Ovary (tissue), 3 donors: ENCODE measurements around the gene AMELX.

ENCODE experiments used
- CTCF ChIP-seq, 3 donors: fragments of 450-650 bp in 2 of 3; fragments of 200-600 bp in 1 of 3; IDR thresholded peaks; one replicate each; pipeline versions ENCODE4 v1.5.1 to v1.8.0; 2016 to 2022; ENCODE audit warnings: antibody characterized with exemption in 3 of 3, mild to moderate bottlenecking in 1 of 3
- EP300 ChIP-seq: sonication (generic); formaldehyde crosslinking; IDR thresholded peaks from one replicate; pipeline ENCODE4 v1.6.1; 2017; ENCODE audit warnings: antibody characterized with exemption
- POLR2A ChIP-seq: fragments of 450-650 bp; IDR thresholded peaks from one replicate; pipeline ENCODE4 v1.6.1; 2017; ENCODE audit warnings: antibody characterized with exemption, mild to moderate bottlenecking, moderate library complexity
- donor health status: DM: no; HTN: no; CAD: no.

- TF ChIP-seq CTCF (IDR thresholded peaks at IDR 0.05) (no peak), POLR2A (no peak), EP300 (no peak)
Measured at GRCh38 chrX:11272863-11273262, 20.4 kb upstream of the AMELX start.
